HL-60/S4 treated with phorbol 12-myristate 13-acetate at 8.2 ng/mL for 4 days and 3 days (cell line): ENCODE data around the gene ERICH3.

ENCODE experiments used
- in situ Hi-C: fragments of 300-500 bp; cut with MboI; formaldehyde crosslinking; loops from 2 replicates; pipeline ENCODE4 v1.15.0; 2022; ENCODE audit warnings: low sequenced_read_pairs

The ERICH3 gene

DNA sequence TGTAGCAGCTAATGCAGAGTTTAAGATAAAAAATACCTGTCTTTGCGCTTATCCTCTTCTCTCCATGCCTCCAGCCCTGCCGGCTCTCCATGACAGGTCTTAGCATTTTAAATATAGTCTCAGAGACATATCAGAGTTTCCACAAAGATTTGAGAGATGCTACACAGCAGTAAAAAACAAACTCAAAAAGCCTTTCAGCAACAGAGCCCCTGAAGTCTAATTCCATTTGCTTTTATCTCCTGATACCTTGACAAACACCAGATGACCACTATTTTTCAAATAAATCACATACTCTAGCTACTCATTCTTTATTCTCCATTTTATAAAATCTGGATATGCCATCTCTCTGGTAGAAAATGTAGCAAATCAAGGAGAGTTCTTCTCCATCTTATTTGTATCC is 81.6 kb downstream of the ERICH3 start:
- in situ Hi-C loops: no loop called here

DNA sequence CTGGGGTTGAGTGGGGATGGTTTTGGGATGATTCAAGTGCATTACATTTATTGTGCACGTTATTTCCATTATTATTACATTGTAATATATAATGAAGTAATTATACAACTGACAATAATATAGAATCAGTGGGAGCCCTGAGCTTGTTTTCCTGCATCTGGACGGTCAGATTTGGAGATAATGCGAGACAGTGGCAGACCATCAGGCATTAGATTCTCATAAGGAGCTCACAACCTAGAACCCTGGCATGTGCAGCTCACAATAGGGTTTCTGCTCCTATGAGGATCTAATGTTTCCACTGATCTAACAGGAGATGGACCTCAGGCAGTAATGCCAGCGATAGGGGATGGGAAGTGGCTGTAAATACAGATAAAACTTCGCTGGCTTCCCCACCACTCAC is 83.3 kb downstream of the ERICH3 start:
- in situ Hi-C loops: no loop called here

DNA sequence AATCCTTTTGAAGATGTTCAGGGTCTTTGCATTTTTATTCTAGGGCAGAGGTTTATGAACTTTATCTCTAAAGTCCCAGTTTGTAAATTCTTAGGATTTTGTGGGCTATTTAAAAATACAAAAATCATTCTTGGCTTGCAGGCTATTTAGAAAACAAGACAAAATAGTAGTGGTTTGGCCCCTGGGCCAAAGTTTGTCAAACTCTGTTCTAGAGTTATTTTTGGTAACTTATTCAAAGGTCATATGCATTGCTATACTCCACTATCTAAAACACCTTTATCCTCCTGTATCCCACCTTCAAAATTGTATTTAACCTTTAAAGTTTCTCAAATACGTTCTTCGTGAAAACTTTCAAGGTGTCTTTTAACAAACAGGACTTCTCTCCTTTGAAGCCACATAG is 85.7 kb downstream of the ERICH3 start:
- in situ Hi-C loops: no loop called here

DNA sequence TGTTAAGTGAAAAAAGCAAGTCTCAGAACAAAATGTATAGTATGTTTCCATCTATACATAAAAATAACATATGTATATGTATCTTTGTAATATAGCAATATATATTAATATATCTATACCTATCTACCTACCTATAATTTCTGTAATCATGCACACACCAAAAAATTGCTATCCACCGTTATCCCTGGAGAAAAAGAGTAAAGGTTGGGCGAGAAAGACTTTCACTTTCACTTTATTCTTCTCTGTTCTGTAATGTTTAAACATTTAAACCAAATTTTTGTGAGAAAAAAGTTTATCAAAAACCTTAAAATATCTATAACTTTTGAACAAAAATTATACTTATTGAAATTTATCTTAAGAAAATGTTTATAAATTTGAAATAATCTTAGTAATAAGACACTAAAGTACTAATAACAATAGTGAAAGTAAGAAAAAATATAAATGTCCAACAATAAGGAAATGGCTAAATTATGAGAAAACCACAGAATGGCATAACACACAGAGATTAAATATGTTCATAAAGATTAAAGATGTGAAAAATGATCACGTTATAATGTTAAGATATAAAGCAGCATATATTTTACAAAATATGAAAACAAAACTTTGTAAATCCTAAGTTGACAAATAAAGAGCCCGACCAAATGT is 87.2 kb downstream of the ERICH3 start:
- in situ Hi-C loops: no loop called here

DNA sequence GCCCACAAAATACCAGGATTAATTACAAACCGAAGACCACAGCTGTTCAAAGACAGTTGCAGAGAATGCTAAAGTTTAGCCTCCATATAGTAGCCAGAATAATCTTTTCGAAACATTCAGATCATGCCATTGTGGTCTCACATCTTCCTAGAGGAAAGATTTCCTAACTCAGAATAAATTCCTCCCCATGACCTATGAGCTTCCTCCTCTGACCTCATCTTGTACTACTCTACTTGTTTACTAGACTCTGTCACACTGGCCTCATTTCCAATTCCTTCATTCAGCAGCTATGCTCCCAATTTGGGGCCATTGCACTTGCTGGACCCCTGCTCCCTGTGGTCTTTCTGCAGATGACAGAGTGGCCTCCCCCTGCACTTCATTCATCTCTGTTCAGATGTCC is 89.4 kb downstream of the ERICH3 start:
- in situ Hi-C loops: no loop called here

DNA sequence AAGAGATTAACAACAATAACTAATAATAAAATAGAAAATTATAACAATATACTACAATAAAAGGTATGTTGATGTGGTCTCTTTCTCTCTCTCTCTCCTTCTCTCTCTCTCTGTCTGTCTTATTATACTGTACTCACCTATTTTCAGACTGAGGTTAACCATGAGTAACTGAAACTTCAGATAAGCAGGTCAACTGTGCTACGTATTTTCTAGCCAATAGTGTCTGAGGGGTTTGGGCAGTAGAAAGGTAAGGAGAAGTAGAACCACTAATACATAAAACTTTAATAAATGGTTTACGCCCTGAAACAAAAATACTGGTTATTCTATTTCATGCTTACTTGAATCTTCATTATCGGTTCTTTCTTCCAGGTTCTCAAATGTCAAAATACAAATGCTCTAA is 90.2 kb downstream of the ERICH3 start:
- in situ Hi-C loops: no loop called here

DNA sequence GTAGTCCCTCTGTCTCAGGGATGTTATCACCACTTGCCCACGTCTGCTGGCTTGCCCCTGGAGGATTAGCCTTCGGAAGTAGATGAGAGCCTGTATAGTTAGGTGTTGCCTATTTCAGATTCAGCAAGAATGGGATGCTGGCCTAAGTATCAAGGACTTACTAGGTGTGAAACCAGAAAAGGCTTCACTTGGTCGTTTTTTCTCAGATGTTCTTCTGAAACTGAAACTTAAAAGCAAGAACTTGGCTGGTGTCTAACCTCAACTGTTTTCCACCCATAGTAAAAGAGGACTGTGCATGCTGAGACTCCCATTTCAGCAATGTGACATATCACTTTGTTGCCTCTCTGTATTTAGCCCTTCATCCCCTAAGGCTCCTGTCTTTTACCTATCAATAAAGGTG is 94.2 kb downstream of the ERICH3 start:
- in situ Hi-C loops: no loop called here

DNA sequence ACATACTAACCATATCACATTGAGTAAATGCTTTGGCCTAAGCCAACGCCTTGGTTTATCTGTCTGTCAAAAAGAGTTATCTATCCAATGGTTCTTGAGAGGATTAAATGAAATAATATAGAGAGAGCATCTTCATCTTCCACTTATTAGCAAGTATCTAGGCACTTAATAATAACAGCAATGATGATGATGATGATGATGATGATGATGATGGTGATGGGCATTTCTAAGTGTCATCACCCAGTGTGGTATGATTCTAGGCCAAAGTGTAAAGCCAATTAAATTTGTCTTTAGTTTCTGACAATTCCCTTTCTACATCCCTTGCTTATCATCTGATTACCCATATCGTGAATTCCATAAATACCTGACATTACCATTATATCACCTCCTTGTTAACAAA is 95.5 kb downstream of the ERICH3 start:
- in situ Hi-C loops: no loop called here

DNA sequence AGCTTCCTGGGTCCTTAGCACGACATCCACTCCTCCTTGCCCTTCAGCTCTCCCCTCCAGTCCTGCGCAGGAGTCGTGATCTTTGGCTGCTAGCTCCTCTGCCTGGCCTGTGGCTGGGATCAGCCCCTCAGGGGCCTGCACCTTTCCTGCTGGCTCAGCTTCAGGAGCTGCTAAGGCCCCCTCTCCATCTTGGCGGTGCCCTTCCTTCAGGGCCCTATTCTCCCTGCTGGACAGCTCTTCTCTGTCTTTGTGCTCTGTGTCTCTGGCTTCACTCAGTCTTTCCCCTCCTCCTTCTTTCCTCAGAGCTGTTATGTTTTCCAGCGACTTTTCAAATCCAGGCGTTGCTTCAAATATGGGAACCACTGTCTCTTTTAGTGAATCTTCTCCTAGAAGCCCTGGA is 101.7 kb downstream of the ERICH3 start:
- in situ Hi-C loops: no loop called here

DNA sequence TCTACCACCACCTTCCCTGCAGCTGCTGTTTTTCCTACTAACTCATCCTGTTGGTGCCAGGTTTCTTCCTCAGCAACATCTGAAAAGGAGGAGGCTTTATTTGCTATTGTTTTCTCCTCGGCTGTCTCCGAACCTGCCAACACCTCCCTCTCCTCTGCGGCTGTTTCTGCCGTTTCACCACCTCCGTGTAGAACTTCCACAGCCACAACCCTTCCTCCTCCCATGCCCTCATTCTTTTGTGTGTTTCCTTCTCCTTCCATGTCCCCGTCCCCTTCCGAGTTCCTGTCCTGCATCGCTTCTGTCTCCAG is 102.1 kb downstream of the ERICH3 start:
- in situ Hi-C loops: no loop called here

DNA sequence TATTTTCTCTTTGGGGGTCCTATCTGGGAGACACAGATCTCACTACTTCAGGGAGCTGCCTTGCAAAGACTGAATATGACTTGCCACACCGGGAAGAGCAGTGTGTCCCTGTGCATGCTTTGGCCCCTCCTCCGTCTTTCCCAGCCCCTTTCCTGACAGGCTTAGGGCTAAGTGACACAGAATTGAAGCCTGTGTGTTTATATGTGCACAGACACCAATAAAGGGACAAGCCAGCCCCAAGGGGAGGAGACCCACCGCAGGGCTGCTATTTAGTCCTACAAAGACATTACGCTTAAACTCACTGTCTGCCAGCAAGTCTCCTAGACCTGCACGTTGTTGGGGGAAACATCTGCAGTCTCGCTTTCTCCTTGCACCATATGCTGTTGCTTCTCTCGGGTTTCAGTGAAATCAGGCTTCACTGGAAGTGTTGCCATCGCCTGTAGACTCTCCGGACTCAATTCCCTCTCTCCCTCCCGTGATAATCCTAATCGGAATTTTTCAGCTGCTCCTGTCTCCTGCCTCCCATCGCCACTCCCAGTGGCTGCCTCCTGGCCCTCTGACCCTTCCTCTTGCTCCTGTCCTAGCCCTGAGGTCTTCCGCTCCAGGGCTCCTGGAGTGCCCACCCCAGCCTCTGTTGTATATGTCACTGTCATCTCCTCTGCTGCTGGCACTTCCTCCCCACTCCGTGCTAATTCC is 102.6 kb downstream of the ERICH3 start:
- in situ Hi-C loops: no loop called here

DNA sequence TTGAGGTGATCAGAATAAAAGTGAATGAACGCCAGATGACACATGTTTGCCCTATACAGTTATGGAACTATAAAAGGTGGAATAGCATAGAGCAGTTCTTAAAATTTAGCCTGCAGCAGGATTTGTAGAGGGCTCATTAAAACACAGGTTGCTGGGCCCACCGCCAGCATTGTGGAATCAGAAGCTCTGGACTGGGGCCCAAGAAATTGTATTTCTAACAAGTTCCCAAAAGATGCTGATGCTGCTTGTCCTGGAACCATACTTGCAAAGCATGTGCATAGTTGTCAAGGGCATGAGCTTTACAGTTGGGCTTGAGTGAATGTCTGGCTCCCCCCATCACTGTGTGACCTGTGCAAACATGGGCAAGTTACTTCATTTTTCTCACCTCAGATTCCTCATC is 123.7 kb downstream of the ERICH3 start:
- in situ Hi-C loops: no loop called here

DNA sequence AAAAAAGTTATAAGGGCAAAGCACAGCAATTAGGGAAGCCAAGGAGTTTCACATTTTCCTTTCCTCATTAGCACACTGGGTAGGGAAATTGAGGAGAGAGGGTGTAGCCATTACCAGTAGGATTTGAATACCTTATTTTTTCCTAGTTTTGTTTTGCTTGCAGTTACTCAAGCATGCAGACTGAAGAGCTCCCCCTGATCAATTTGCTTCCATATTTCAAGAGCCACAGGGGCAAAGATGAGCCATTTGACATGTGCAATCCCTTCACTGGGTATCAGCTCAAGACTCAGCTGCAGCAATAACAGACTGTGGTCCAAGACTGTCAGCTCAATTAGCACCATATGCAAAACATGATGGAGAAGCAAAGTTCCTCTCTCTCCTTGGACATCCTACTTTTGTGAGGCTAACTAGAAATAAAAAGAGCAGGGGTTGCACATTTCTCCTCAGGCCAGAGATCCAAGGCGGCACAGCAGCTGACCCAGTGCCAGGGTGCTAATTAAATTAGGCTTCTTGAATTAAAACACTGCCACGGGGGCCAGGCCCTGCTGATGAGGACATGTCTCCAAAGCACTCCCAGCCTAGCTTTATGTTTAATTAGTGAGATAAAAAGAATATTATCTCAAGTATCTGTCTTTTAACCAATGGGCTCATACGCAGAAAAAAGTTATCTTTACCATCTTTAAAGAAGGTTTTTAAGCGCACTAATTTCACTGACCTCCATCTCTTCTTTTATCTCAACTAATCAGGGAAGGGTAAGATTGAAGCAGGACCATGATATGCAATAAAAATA is 124.4 kb downstream of the ERICH3 start:
- in situ Hi-C loops: no loop called here

DNA sequence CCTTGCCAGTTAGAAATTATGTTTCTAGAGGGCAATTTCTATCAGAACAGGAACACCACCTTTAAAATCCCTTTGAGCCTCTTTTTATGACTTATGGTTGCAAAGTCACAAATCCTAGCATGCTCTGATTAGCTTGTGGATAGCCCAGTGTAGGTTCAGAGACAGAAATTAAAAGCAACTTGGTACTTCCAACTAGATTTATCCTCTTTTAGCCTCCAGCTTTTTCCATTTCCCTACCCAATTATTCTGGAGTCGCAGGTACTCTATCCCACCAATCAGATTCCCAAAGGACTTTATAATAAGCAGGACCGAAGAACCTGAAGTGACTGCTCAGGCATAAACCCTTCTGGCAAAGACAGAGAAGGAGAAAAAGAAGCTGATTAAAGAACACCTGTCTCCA is 127.8 kb downstream of the ERICH3 start:
- in situ Hi-C loops: no loop called here

DNA sequence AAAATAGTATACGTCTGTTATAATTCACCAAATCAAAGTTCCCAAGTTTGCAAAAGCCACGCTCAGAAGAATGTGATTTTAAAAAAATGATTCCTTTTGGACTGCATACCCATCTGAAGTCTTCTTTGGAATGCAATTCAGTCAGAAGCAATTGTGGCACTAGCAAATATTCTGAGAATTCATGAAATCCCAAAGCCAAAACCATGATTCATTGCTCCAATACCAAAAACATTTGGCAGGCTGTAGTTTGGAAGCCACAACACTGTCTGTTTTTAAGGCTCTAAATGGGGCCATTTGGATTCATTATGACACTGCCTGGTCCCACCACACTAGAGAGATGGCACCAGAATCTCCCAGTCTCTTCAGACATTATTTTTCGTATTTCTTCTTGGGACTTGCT is 139.4 kb downstream of the ERICH3 start:
- in situ Hi-C loops: no loop called here

DNA sequence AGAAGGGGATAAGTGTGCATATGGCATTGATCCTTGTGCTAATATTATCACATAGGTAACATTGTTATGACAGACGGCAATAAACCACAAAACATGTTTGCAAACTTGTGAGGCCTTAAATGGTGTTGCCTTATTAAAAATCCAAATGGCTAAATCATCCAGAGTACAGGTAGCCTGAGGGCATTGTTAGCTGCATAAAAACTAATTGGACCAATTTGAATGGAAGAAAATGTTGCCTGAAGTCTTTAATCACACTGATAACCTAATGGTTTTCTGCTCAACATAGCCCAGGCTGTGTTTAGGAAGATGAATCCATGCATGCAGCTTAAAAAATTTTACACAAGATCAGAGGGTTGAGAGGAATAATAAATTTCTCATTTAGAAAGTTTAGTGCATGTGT is 141.8 kb downstream of the ERICH3 start:
- in situ Hi-C loops: no loop called here

DNA sequence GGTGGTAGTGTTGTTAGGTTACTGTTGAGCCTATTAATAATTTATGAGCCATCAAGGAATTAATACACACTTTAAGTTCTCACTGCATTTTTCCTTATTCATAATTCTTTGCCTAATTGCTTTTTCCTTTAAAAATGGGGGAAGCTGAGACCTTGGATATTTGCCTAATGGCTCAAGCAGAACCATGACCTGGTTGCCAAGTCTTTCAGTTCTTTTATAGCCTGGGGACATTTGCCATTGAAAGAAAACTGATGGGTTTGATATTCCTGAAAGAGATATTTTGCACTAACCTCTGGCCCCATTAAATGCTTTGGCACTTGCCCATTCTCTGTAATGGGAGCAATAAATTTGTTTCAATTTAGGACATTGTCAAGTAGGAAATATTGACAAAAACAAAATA is 142.7 kb downstream of the ERICH3 start:
- in situ Hi-C loops: no loop called here

DNA sequence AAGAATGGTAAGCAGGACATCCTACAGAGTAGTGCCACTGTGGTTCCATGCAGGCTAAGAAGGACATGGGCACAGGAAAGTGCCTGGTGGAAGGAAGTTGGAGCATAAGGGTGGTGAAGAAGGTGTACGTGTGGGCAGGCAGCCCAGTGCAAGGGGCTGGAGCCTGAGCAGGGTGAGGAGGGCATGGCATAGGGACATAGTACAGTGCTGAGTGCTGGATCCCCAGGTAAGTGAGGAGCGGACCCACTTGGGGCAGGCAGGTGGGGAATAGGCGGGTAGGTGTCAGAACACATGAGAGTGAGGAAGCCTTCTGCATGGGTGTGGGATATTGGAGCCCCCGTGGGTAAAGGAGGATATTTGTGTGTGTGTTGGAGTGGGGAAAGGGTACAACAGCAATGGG is 145.5 kb downstream of the ERICH3 start:
- in situ Hi-C loops: no loop called here

DNA sequence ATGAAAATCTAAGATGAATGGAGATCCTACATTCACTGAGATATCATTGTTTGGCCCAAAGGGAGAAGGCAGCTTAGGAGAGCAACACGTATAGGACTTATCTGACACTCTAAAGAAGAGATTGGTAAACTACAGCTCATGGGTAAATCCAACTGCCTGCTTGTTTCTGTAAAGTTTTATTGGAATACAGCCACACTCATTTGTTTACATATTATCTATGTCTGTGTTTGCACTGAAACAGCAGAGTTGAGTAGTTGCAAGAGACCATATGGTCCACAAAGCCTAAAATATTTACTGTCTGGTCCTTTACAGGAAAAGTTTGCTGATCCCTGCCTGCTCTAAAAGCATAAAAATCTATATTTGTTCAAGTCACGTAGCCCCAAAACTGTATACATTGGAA is 146.9 kb downstream of the ERICH3 start:
- in situ Hi-C loops: no loop called here

DNA sequence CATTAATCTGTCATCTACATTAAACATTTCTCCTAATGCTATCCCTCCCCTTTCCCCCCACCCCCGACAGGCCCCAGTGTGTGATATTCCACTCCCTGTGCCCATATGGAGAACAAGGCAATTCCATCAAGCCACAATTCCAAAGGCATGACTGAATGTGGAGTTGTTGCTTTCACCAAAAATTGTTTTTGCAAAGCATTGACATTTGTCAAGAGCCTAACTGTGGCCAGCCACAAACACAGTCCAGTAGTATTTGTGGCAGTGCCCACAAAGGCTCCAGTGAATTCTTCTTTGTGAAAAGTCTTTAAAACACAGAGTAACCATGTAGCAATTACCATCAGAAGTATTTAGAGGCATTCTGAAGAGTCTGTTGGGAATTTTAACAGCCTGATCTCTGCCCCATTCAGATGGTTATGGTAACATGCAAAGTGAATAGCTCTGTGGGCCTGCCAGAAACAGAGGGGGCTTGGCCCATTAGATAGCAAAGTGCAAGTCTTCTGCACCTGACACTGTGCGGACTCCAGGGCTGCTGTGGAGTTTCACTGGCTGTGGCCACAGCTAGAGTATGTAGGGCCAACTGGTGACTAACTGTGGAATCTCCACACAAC is 149.6 kb downstream of the ERICH3 start:
- in situ Hi-C loops: no loop called here

DNA sequence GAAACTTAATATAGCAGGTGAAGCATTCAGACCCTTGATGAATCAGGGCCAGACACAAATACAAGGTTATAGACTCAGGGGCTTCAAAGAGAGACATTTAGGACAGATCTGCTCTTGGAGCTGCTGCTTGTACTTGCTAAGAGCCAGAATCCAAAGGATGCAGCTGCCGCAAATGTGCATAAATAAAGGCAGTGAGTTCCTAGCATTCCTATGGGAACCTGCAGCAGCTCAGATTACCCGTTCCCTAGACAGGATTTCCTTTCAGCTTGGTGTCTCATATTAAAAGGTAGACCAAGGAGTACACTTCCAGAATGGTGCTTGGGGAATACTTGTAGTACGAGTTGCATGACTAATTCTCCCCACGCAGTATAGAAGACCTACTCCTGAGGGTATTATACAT is 151.4 kb downstream of the ERICH3 start:
- in situ Hi-C loops: no loop called here
